H9 (cell line): ENCODE measurements around the gene NACC2. TPM values are rescaled to one million over a fixed set of nuclear protein-coding genes. Genes with fewer than 3 reads are reported as not detected.

Experiments used
- DNase-seq: peaks from one replicate; pipeline ENCODE4 v3.0.0-alpha.2; 2017
- H2AFZ ChIP-seq: one replicate; pipeline ENCODE4 v1.6.1; 2013; ENCODE audit warnings: mild to moderate bottlenecking, low read length, control low read depth, moderate library complexity
- H2AK5ac ChIP-seq: 2 replicates; pipeline ENCODE4 v1.6.1; 2013; ENCODE audit warnings: low read length, control low read depth, mixed read lengths; ENCODE audit not compliant: insufficient read length
- H2BK120ac ChIP-seq: one replicate; pipeline ENCODE4 v1.6.1; 2013; ENCODE audit warnings: low read depth, mild to moderate bottlenecking, low read length, control low read depth, inconsistent platforms; ENCODE audit not compliant: poor library complexity, severe bottlenecking
- H2BK12ac ChIP-seq: 2 replicates; pipeline ENCODE4 v1.6.1; 2013; ENCODE audit warnings: low read length, control low read depth, mixed read lengths, low read depth; ENCODE audit not compliant: insufficient read length
- H2BK15ac ChIP-seq: 2 replicates; pipeline ENCODE4 v1.6.1; 2013; ENCODE audit warnings: low read depth, low read length, control low read depth
- H2BK20ac ChIP-seq: one replicate; pipeline ENCODE4 v1.6.1; 2013; ENCODE audit warnings: low read depth, mild to moderate bottlenecking, low read length, control low read depth, inconsistent platforms; ENCODE audit not compliant: poor library complexity, severe bottlenecking
- H2BK5ac ChIP-seq: 2 replicates; pipeline ENCODE4 v1.6.1; 2013; ENCODE audit warnings: low read length, control low read depth, mixed read lengths; ENCODE audit not compliant: insufficient read length
- H3K14ac ChIP-seq: 2 replicates; pipeline ENCODE4 v1.6.1; 2013; ENCODE audit warnings: low read length, control low read depth; ENCODE audit not compliant: insufficient read depth
- H3K18ac ChIP-seq: 2 replicates; pipeline ENCODE4 v1.6.1; 2013; ENCODE audit warnings: low read depth, mild to moderate bottlenecking, mixed read lengths, low read length, control low read depth; ENCODE audit not compliant: insufficient read length
- H3K23ac ChIP-seq: 2 replicates; pipeline ENCODE4 v1.6.1; 2013; ENCODE audit warnings: low read length, control low read depth, mixed read lengths, low read depth; ENCODE audit not compliant: insufficient read length
- H3K23me2 ChIP-seq: 2 replicates; pipeline ENCODE4 v1.6.1; 2013; ENCODE audit warnings: low read depth, mild to moderate bottlenecking, mixed read lengths, low read length, control low read depth; ENCODE audit not compliant: insufficient read length, poor library complexity, severe bottlenecking
- H3K27ac ChIP-seq: 2 replicates; pipeline ENCODE4 v1.5.1; 2013; ENCODE audit warnings: low read length, control low read depth, mixed read lengths, low read depth; ENCODE audit not compliant: insufficient read length
- H3K27me3 ChIP-seq: 2 replicates; pipeline ENCODE4 v1.6.1; 2013; ENCODE audit warnings: low read length, control low read depth, inconsistent platforms; ENCODE audit not compliant: insufficient read depth
- H3K4ac ChIP-seq: 2 replicates; pipeline ENCODE4 v1.6.1; 2013; ENCODE audit warnings: low read depth, mild to moderate bottlenecking, control low read depth, inconsistent platforms, low read length, moderate library complexity
- H3K4me1 ChIP-seq: 2 replicates; pipeline ENCODE4 v1.6.1; 2013; ENCODE audit warnings: low read length, control low read depth, inconsistent platforms; ENCODE audit not compliant: insufficient read depth
- H3K4me2 ChIP-seq: 2 replicates; pipeline ENCODE4 v1.6.1; 2013; ENCODE audit warnings: low read length, control low read depth, mixed read lengths; ENCODE audit not compliant: insufficient read length, insufficient read depth
- H3K56ac ChIP-seq: 2 replicates; pipeline ENCODE4 v1.6.1; 2013; ENCODE audit warnings: low read depth, mild to moderate bottlenecking, mixed read lengths, low read length, control low read depth; ENCODE audit not compliant: insufficient read length
- H3K79me1 ChIP-seq: 2 replicates; pipeline ENCODE4 v1.6.1; 2013; ENCODE audit warnings: low read depth, mild to moderate bottlenecking, moderate library complexity, low read length, control low read depth, inconsistent platforms; ENCODE audit not compliant: insufficient read depth, poor library complexity, severe bottlenecking
- H3K79me2 ChIP-seq: 2 replicates; pipeline ENCODE4 v1.6.1; 2013; ENCODE audit warnings: low read length, control low read depth, inconsistent platforms; ENCODE audit not compliant: insufficient read depth
- H3K9ac ChIP-seq: 2 replicates; pipeline ENCODE4 v1.6.1; 2013; ENCODE audit warnings: low read length, control low read depth, mixed read lengths; ENCODE audit not compliant: insufficient read length; ENCODE audit errors: extremely low read depth
- H3K9me3 ChIP-seq: one replicate; pipeline ENCODE4 v1.6.1; 2013; ENCODE audit warnings: low read depth, low read length, inconsistent platforms; ENCODE audit not compliant: control insufficient read depth
- H3T11ph ChIP-seq: one replicate; pipeline ENCODE4 v1.6.1; 2013; ENCODE audit warnings: mild to moderate bottlenecking, low read length, control low read depth, inconsistent platforms
- H4K20me1 ChIP-seq: one replicate; pipeline ENCODE4 v1.6.1; 2013; ENCODE audit not compliant: control insufficient read depth, insufficient read length, insufficient read depth
- H4K5ac ChIP-seq: 2 replicates; pipeline ENCODE4 v1.6.1; 2013; ENCODE audit warnings: low read depth, mild to moderate bottlenecking, mixed read lengths, low read length, control low read depth; ENCODE audit not compliant: insufficient read length
- H4K8ac ChIP-seq: replicated peaks from 2 replicates; pipeline ENCODE4 v1.6.1; 2013; ENCODE audit warnings: low read length, control low read depth, mixed read lengths, low read depth; ENCODE audit not compliant: insufficient read length
- H4K91ac ChIP-seq: 2 replicates; pipeline ENCODE4 v1.6.1; 2013; ENCODE audit warnings: low read depth, mild to moderate bottlenecking, moderate library complexity, mixed read lengths, low read length, control low read depth; ENCODE audit not compliant: insufficient read length
- H3K27ac Mint-ChIP-seq, 3 experiments: 2 replicates in 2 of 3; 3 replicates in 1 of 3; pipeline ENCODE4 v1.8.0; 2020 to 2021; ENCODE audit warnings: mixed read lengths in 3 of 3, mild to moderate bottlenecking in 1 of 3, moderate library complexity in 1 of 3
- H3K27me3 Mint-ChIP-seq: 2 replicates; pipeline ENCODE4 v1.8.0; 2021; ENCODE audit warnings: low read depth, mild to moderate bottlenecking, moderate library complexity, mixed read lengths
- H3K36me3 Mint-ChIP-seq, 3 experiments: 2 replicates in 2 of 3; 3 replicates in 1 of 3; pipeline ENCODE4 v1.8.0; 2020 to 2021; ENCODE audit warnings: low read depth in 3 of 3, mixed read lengths in 3 of 3; ENCODE audit not compliant: insufficient read depth in 1 of 3
- H3K4me1 Mint-ChIP-seq, 2 experiments: 2 replicates each; pipeline ENCODE4 v1.8.0; 2020; ENCODE audit warnings: mixed read lengths in 2 of 2
- H3K4me3 Mint-ChIP-seq, 2 experiments: 2 replicates in 1 of 2; 3 replicates in 1 of 2; pipeline ENCODE4 v1.8.0; 2020 to 2021; ENCODE audit warnings: mild to moderate bottlenecking in 2 of 2, mixed read lengths in 2 of 2, moderate library complexity in 1 of 2
- H3K9me3 Mint-ChIP-seq, 2 experiments: 2 replicates in 1 of 2; 3 replicates in 1 of 2; pipeline ENCODE4 v1.8.0; 2020; ENCODE audit warnings: mild to moderate bottlenecking in 2 of 2, mixed read lengths in 2 of 2, moderate library complexity in 1 of 2
- WGBS: extraction: QIAGEN DNeasy Blood & Tissue Kit; methylation state at CpG from one replicate; pipeline ENCODE4 v1.1.7; 2013; ENCODE audit warnings: missing lambda C conversion rate, low lambda C conversion rate, mixed read lengths; ENCODE audit not compliant: insufficient read length; ENCODE audit errors: extremely low coverage; 5-methylcytosine and 5-hydroxymethylcytosine counted together
- total RNA-seq: library from RNA; stranded (reverse); gene quantifications from 2 replicates; pipeline ENCODE4 v1.2.1, GENCODE V29; 2021
- TF ChIP-seq, protein P1 (sequence below): fragments of 200-600 bp; sonication (generic); conservative IDR thresholded peaks from 3 replicates; pipeline ENCODE4 v1.8.0; 2021; ENCODE audit warnings: antibody characterized with exemption, mild to moderate bottlenecking

Gene NACC2
- total RNA-seq, 1 experiment from 2014 or later = 11.5 TPM

GRCh38 chr9:136024696-136025316 lies 70.3 kb downstream of the NACC2 start:
- peaks cover 3% of the 10 kb centered on the region for H4K20me1 ChIP-seq
- no peak overlapping the region for H2BK120ac ChIP-seq
- no peak for DNase-seq
- H2AFZ ChIP-seq = no peak overlapping the region
- no peak overlapping the region for H3K4me2 ChIP-seq
- H3K23me2 ChIP-seq = no peaks in the 10 kb centered on the region
- Mint-ChIP-seq H3K9me3 (no peaks in the 10 kb centered on the region; a peak in 2 of 5 replicates), H3K27me3 (peaks cover 14% of the 10 kb centered on the region), H3K27ac (peak overlapping the region in 2 of 3 experiments; percentile 31 to 77; a peak in 3 of 7 replicates), H3K4me1 (peaks cover 21 to 24% of the 10 kb centered on the region in 2 experiments), H3K4me3 (no peak overlapping the region), H3K36me3 (peaks cover 0 to 7% (median 4%) of the 10 kb centered on the region in 3 experiments; a peak in 4 of 7 replicates)
- no peak overlapping the region for H3K27ac ChIP-seq
- peaks cover 4% of the 10 kb centered on the region; the same call in 1 of the 2 replicates for H3K4me1 ChIP-seq
- H4K5ac ChIP-seq = no peak overlapping the region
- H4K91ac ChIP-seq = no peak overlapping the region
- H3K9ac ChIP-seq = no peak overlapping the region
- peaks cover 5% of the 10 kb centered on the region for H3K9me3 ChIP-seq
- no peak overlapping the region for H3T11ph ChIP-seq
- TF ChIP-seq, protein P1, sequence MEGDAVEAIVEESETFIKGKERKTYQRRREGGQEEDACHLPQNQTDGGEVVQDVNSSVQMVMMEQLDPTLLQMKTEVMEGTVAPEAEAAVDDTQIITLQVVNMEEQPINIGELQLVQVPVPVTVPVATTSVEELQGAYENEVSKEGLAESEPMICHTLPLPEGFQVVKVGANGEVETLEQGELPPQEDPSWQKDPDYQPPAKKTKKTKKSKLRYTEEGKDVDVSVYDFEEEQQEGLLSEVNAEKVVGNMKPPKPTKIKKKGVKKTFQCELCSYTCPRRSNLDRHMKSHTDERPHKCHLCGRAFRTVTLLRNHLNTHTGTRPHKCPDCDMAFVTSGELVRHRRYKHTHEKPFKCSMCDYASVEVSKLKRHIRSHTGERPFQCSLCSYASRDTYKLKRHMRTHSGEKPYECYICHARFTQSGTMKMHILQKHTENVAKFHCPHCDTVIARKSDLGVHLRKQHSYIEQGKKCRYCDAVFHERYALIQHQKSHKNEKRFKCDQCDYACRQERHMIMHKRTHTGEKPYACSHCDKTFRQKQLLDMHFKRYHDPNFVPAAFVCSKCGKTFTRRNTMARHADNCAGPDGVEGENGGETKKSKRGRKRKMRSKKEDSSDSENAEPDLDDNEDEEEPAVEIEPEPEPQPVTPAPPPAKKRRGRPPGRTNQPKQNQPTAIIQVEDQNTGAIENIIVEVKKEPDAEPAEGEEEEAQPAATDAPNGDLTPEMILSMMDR = no peak
- no CpG with 5 or more reads among the region's 16 CpGs for WGBS
- H3K79me2 ChIP-seq = no peaks in the 10 kb centered on the region; the same call in 1 of the 2 replicates
- no peak overlapping the region for H2AK5ac ChIP-seq
- H2BK15ac ChIP-seq = no peak overlapping the region
- no peak overlapping the region for H2BK12ac ChIP-seq
- H2BK20ac ChIP-seq = no peak overlapping the region
- no peak overlapping the region for H3K56ac ChIP-seq
- no peak overlapping the region for H3K14ac ChIP-seq
- no peak overlapping the region for H3K18ac ChIP-seq
- no peak overlapping the region for H4K8ac ChIP-seq
- no peak overlapping the region for H2BK5ac ChIP-seq
- H3K4ac ChIP-seq = no peak overlapping the region
- H3K23ac ChIP-seq = no peak overlapping the region
- no peaks in the 10 kb centered on the region for H3K79me1 ChIP-seq
- H3K27me3 ChIP-seq = no peaks in the 10 kb centered on the region
